Activated naive CD4-positive, alpha-beta T cell treated with anti-CD3 and anti-CD28 coated beads for 36 hours (primary cell): ENCODE measurements around the gene SLC24A4. TPM values are rescaled to one million over a fixed set of nuclear protein-coding genes. Genes with fewer than 3 reads are reported as not detected.

Experiments
- CTCF ChIA-PET: fragments of 350-600 bp; sonication (Branson Sonifier 250); formaldehyde crosslinking; loops from one replicate; lab custom pipeline; 2021; ENCODE audit warnings: antibody characterized with exemption; lab: Charles Lee
- DNase-seq: peaks from one replicate; pipeline ENCODE4 v3.0.0-alpha.2; 2020
- H3K27ac Mint-ChIP-seq: one replicate; pipeline ENCODE4 v1.8.0; 2021; ENCODE audit warnings: mild to moderate bottlenecking, mixed read lengths
- H3K27me3 Mint-ChIP-seq: one replicate; pipeline ENCODE4 v1.8.0; 2021; ENCODE audit warnings: low read depth, mixed read lengths
- H3K36me3 Mint-ChIP-seq: one replicate; pipeline ENCODE4 v1.8.0; 2021; ENCODE audit warnings: low read depth, mixed read lengths
- H3K4me1 Mint-ChIP-seq: one replicate; pipeline ENCODE4 v1.8.0; 2021; ENCODE audit warnings: low read depth, mixed read lengths
- H3K4me3 Mint-ChIP-seq: one replicate; pipeline ENCODE4 v1.8.0; 2021; ENCODE audit warnings: mild to moderate bottlenecking, moderate library complexity, mixed read lengths
- H3K9me3 Mint-ChIP-seq: one replicate; pipeline ENCODE4 v1.8.0; 2021; ENCODE audit warnings: mixed read lengths
- intact Hi-C: fragments of 100-400 bp; cut with micrococcal nuclease; formaldehyde crosslinking; loops from one replicate; pipeline ENCODE4 v1.15.1; 2023
- total RNA-seq, 2 experiments: library from RNA; stranded (reverse); gene quantifications; one replicate each; pipeline ENCODE4 v1.2.3, GENCODE V29; 2021

Gene SLC24A4
- total RNA-seq, 2 experiments from 2014 or later = not detected

DNA sequence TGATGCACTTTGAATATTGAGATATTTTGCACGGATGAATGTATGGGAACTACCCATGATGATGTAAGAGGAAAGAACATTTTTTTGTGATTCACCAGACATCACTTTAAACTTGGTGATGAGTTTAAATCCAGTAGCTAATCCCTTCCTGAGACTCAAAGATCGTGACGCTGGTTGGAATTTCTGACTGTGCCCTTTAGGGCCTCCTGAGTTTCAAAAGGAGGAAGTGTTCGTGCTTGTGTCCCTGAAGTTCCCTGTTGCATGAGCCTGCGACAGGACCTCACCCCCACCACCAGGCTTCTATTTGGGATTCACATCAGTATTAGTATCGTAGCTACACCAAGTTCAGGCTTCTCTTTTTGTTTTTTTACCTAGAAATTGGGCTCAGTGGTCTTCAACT is 172.1 kb downstream of the SLC24A4 start:
- CTCF ChIA-PET = interaction anchor here (1.3 kb wide), 1 partner anchor 118 kb away, joined by 4 read pairs; no protein-coding TSS in a partner anchor
- no peak for DNase-seq
- H3K9me3 Mint-ChIP-seq = no peaks in the 10 kb centered on the region
- H3K4me3 Mint-ChIP-seq = no peak overlapping the region
- H3K27me3 Mint-ChIP-seq = no peaks in the 10 kb centered on the region
- H3K36me3 Mint-ChIP-seq = no peaks in the 10 kb centered on the region
- intact Hi-C loops = no loop called here
- no peaks in the 10 kb centered on the region for H3K4me1 Mint-ChIP-seq
- no peak overlapping the region for H3K27ac Mint-ChIP-seq

DNA sequence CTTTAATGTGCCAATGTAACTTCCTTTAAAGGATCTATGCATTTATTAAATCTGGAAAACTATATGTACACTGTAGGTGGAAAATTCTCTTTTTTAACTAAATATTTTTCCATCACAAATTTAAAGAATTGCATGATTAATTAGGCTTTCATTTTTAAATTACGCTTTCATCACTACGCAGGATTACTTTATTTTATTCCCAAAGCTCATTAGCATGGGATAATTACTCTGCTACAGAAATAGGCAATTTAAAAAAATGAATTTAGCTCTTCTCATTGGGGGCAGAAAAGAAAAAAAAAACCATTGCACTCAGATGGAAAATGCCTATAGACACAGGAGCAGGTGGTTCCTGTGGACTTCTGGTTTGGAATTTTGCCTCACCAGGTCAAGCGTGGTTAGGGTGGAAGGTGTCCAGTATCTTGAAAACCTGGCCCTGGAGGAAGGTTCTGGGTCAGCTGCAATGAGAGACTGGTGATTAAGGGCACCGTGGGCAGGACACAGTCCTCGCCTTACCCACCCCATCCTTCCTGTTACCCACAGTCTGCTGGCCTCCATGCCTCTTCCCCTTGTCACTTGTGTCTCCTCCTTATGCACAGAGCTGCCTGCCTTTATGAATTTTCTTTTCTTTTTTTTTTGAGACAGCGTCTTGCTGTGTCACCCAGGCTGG is 173.4 kb downstream of the SLC24A4 start:
- H3K27ac Mint-ChIP-seq = no peak overlapping the region
- CTCF ChIA-PET = interaction anchor here (1.0 kb wide), 1 partner anchor 194 kb away, joined by 3 read pairs; no protein-coding TSS in a partner anchor

DNA sequence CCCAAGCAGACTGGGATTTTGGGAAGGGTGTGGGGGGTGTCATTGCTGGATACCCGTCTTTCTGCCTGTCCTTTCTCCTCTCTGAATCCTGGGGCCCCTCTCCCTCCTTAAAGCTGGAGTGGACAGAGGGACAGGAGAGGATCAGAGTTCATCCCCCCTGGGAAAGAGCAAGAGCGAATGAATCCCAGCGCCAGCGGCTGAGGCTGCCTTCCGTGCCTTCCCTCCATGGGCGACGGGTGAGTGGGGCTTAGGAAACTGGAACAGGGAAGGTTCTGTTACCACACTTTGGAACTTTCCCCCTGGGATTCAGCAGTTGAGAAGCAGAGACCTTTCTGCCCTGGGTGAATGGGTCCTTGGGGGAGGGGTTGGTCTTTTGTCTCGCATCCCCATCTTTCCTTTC is 174.4 kb downstream of the SLC24A4 start:
- intact Hi-C loops = no loop called here
- no peak overlapping the region for H3K27ac Mint-ChIP-seq
- H3K9me3 Mint-ChIP-seq = no peaks in the 10 kb centered on the region
- H3K4me3 Mint-ChIP-seq = no peak overlapping the region
- H3K27me3 Mint-ChIP-seq = no peaks in the 10 kb centered on the region
- DNase-seq = no peak
- no peaks in the 10 kb centered on the region for H3K4me1 Mint-ChIP-seq
- CTCF ChIA-PET = no interaction called here
- H3K36me3 Mint-ChIP-seq = no peaks in the 10 kb centered on the region

More for the DNA sequence above, 173.4 kb downstream of the SLC24A4 start:
- no peak overlapping the region for H3K4me3 Mint-ChIP-seq
- H3K4me1 Mint-ChIP-seq = no peaks in the 10 kb centered on the region
- H3K27me3 Mint-ChIP-seq = no peaks in the 10 kb centered on the region
- H3K36me3 Mint-ChIP-seq = no peaks in the 10 kb centered on the region
- DNase-seq = no peak
- H3K9me3 Mint-ChIP-seq = no peaks in the 10 kb centered on the region
- intact Hi-C loops = no loop called here

DNA sequence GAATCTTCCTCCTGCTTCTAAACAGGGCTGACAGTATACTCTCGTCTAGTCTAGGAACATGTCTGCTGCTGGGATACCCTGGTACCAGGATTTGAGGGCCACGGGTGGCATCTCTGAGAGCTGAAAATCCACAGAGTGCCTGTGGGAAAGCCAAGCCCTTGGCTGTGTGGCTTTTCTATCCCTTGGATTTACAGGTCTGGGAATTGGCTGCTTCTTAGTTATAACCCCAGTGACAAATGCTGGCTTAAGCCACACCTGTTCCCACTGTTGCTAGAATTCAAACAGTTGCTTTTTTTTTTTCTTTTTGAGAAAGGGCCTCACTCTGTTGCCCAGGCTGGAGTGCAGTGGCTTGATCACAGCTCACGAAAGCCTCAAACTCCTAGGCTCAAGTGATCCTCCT is 176.3 kb downstream of the SLC24A4 start:
- CTCF ChIA-PET = interaction anchor here (0.6 kb wide), 1 partner anchor 373 kb away, joined by 4 read pairs; no protein-coding TSS in a partner anchor
- no peak for DNase-seq
- Mint-ChIP-seq H3K9me3 (no peaks in the 10 kb centered on the region), H3K27me3 (no peaks in the 10 kb centered on the region), H3K36me3 (no peaks in the 10 kb centered on the region), H3K4me1 (no peaks in the 10 kb centered on the region), H3K27ac (no peak overlapping the region), H3K4me3 (no peak overlapping the region)
- intact Hi-C loops = no loop called here

DNA sequence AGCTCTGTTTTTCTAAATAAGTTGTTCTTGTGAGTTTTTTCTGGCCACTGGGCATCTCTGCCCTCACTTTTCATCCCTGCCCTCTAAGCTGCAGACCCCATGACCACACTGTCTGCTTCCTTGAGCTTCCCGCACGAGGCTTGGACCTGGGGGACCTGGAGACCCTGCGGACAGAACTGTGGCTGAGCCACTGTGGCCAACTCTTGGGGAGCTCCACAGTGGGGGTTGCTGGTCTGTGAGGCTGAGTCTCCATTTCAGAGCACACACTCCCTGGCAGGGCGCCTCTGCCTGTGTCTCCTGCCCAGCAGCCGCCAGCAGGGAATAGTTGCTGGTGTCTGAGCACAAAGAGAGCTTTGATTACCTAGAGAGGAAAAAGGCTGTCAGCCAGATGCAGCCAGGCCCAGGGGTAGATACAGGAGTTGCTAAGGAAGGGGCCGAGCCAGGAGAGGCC is 177.6 kb downstream of the SLC24A4 start:
- Mint-ChIP-seq H3K27me3 (no peaks in the 10 kb centered on the region), H3K9me3 (no peaks in the 10 kb centered on the region), H3K27ac (no peak overlapping the region), H3K4me3 (no peak overlapping the region), H3K36me3 (no peaks in the 10 kb centered on the region), H3K4me1 (no peaks in the 10 kb centered on the region)
- intact Hi-C loops = no loop called here
- CTCF ChIA-PET = interaction anchor here (1.5 kb wide), 1 partner anchor 14 kb away, joined by 3 read pairs; no protein-coding TSS in a partner anchor
- no peak for DNase-seq

DNA sequence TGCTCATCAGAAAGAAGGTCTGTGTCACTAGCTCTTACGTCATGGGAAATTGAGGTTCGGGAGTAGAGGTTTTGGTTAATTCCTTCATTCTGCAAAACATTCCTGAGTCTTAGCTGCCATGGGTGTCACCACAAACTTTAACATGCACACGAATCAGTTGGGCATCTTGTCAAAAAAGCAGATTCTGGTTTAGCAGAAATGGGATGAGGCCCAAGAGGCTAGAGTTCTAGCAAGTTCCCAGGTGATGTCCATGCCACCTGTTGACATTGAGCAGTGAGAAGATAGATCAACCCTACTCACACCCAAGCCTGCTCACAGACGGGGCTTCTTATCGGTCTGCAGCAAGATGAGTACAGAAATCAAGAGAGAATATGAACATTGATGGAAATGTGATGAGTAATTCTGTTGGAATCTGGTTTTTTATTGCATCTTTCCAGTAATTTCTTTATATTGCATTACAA is 179.0 kb downstream of the SLC24A4 start:
- Mint-ChIP-seq H3K27ac (no peak overlapping the region), H3K27me3 (no peaks in the 10 kb centered on the region), H3K9me3 (no peaks in the 10 kb centered on the region), H3K36me3 (no peaks in the 10 kb centered on the region), H3K4me1 (no peaks in the 10 kb centered on the region), H3K4me3 (no peak overlapping the region)
- CTCF ChIA-PET = interaction anchor here (1.2 to 1.5 kb wide), 2 partner anchors 12 to 13 kb away, joined by 3 read pairs; no protein-coding TSS in a partner anchor
- intact Hi-C loops = no loop called here
- DNase-seq = no peak

DNA sequence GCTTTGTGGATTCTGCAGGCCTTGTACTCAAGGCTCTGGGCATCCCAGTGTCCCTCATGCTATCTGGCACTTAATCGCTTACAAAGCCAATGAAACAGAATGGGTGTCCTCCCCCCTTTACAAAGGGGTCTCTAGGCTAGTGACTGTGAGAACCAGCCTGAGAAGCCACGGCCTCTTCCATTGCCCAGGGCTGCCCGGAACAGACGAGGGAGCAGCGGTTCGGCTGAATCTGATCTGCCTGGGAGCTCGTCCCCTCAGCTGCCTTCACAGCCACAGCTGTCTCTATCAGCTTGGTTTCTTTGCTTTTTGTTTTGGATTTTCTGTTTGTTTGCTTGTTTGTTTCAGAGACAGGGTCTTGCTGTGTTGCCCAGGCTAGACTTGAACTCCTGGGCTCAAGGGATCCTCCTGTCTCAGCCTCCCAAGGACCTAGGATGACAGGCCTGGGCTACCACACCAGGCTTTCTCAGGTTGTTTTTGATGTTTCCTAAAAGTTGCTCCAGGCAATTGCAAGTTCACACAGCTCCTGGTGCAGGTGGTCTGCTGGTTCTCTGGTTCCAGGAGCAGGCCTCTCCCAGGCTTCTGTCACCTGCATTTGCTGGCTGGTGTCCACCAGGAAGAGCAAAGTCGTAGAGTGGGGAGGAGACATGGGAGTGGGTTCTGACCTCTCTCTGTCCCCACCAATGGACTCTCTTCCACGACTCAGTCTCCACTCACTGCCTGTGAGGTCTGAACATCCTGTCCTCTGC is 179.7 kb downstream of the SLC24A4 start:
- Mint-ChIP-seq H3K9me3 (no peaks in the 10 kb centered on the region), H3K36me3 (no peaks in the 10 kb centered on the region), H3K4me1 (peaks cover 4% of the 10 kb centered on the region), H3K27ac (no peak overlapping the region), H3K27me3 (no peaks in the 10 kb centered on the region), H3K4me3 (no peak overlapping the region)
- no peak for DNase-seq
- CTCF ChIA-PET = interaction anchor here (0.5 kb wide), 1 partner anchor 537 kb away, joined by 3 read pairs; no protein-coding TSS in a partner anchor
- intact Hi-C loops = no loop called here

DNA sequence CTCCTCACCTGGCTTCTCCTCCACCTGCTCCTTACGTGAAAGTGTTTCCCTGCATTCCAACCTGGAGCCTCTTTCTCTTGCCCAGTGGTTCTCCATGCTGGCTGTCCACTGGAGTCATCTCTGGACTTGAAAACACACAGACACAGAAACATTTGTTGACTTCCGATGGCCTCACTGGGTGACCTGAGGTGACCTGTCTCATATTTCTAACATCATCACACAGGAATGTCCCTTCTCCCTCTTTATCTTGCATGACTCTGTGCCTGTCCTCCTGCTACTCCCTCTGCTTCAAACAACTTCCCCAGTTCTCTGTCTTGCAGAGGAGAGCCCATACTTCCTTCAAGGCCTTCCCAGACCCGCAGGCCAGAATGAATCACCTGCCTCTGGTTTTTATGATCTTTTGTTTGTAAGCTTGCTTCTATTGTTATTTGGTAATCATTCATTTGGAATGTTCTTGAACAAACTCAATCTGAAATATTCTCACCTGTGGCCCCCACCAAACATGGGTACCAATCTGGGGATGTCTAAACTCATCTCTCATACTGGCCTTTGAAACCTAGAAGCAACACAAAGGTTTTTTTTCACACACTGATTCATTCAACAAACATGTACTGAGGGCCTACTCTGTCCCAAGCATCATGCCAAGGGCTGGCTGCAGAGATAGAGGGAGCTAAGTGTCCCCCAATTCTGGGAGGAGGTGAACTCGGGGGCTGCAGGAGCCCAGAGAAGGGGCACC is 181.0 kb downstream of the SLC24A4 start:
- no peaks in the 10 kb centered on the region for H3K9me3 Mint-ChIP-seq
- CTCF ChIA-PET = interaction anchor here (0.6 to 0.7 kb wide), 3 partner anchors 10 to 106 kb away, joined by 3 to 5 read pairs (median 3); no protein-coding TSS in a partner anchor
- peaks cover 4% of the 10 kb centered on the region for H3K4me1 Mint-ChIP-seq
- no peaks in the 10 kb centered on the region for H3K27me3 Mint-ChIP-seq
- no peak overlapping the region for H3K4me3 Mint-ChIP-seq
- no peaks in the 10 kb centered on the region for H3K36me3 Mint-ChIP-seq
- H3K27ac Mint-ChIP-seq = no peak overlapping the region
- no peak for DNase-seq
- intact Hi-C loops = no loop called here

DNA sequence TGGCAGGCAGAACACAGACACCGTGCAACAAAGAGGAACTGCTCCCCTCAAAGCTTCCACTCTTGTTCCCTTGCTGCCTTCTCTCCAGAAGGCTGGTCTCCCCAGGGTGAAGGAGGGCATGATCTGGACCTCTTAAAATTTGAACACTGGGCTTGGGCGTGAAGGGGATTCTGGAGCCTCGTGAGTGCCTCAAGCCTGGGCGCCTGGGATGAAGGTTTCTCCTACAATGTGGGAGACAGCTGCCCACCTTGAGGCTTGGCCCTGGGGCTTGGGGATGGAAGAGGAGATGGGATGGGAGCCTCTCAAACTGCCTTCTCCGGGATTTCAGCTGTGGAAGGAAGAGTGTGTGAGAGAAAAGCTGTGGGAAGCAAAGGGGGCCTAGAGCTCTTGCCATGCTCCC is 182.9 kb downstream of the SLC24A4 start:
- H3K27ac Mint-ChIP-seq = no peak overlapping the region
- no peak for DNase-seq
- no peaks in the 10 kb centered on the region for H3K9me3 Mint-ChIP-seq
- CTCF ChIA-PET = interaction anchor here (0.7 kb wide), 1 partner anchor 16 kb away, joined by 3 read pairs; no protein-coding TSS in a partner anchor
- no peak overlapping the region for H3K4me3 Mint-ChIP-seq
- no peaks in the 10 kb centered on the region for H3K27me3 Mint-ChIP-seq
- intact Hi-C loops = no loop called here
- no peaks in the 10 kb centered on the region for H3K36me3 Mint-ChIP-seq
- peaks cover 4% of the 10 kb centered on the region for H3K4me1 Mint-ChIP-seq

DNA sequence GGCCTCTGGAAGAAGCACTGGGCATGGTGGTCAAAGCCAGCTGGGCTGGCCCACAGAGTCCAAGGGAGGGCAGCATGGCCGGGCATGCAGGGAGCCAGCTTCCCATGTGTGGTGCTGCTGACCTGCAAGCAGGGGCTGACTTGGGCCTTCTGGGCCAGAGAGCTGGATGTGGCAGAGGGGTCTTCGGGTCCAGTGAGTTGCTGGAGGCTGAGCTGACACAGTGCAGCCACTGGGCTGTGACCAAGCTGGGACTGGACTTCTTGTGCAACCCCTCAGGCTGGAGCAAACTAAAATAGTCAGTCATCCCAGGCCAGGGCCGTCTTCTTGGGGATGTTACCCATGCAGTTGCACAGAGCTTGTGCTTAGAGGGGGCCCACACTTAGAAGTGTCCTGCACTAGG is 183.3 kb downstream of the SLC24A4 start:
- no peaks in the 10 kb centered on the region for H3K36me3 Mint-ChIP-seq
- H3K9me3 Mint-ChIP-seq = no peaks in the 10 kb centered on the region
- CTCF ChIA-PET = interaction anchor here (0.6 to 0.7 kb wide), 2 partner anchors 11 to 16 kb away, joined by 3 read pairs; no protein-coding TSS in a partner anchor
- H3K4me1 Mint-ChIP-seq = peaks cover 4% of the 10 kb centered on the region
- intact Hi-C loops = no loop called here
- H3K27me3 Mint-ChIP-seq = no peaks in the 10 kb centered on the region
- no peak overlapping the region for H3K27ac Mint-ChIP-seq
- no peak overlapping the region for H3K4me3 Mint-ChIP-seq
- DNase-seq = no peak

DNA sequence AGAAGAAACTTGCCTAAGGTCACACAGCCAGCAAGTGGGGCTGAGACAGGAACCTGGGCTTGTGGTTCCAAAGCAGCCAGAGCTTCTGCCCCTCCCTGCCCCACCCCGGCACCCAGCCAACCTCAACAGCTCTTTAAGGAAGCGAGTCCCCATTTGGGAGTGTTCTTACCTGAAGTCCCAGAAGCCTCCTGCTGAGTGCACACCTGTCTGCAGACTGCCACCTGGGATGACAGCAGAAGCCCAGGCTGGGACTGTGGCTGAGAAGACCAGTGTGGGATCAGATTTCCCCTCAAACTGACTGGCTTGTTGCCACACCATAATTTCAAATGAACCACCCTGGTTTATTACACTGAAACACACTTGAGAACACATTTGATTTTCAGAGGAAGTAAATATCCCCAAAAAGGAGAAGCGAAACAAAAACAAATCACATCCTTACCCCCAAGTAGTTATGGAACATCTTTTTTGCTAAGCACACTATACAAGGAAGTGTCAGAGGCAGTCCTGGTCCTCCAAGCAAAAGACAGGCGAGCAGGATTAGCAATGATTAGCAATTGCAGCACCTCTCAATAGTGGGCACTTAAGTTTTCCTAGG is 184.3 kb downstream of the SLC24A4 start:
- no peak overlapping the region for H3K4me3 Mint-ChIP-seq
- H3K4me1 Mint-ChIP-seq = peaks cover 4% of the 10 kb centered on the region
- no peaks in the 10 kb centered on the region for H3K27me3 Mint-ChIP-seq
- no peak for DNase-seq
- no peaks in the 10 kb centered on the region for H3K9me3 Mint-ChIP-seq
- CTCF ChIA-PET = no interaction called here
- H3K27ac Mint-ChIP-seq = no peak overlapping the region
- intact Hi-C loops = no loop called here
- H3K36me3 Mint-ChIP-seq = no peaks in the 10 kb centered on the region
